ENCODE data around the gene FOXP1.

The FOXP1 gene

DNA sequence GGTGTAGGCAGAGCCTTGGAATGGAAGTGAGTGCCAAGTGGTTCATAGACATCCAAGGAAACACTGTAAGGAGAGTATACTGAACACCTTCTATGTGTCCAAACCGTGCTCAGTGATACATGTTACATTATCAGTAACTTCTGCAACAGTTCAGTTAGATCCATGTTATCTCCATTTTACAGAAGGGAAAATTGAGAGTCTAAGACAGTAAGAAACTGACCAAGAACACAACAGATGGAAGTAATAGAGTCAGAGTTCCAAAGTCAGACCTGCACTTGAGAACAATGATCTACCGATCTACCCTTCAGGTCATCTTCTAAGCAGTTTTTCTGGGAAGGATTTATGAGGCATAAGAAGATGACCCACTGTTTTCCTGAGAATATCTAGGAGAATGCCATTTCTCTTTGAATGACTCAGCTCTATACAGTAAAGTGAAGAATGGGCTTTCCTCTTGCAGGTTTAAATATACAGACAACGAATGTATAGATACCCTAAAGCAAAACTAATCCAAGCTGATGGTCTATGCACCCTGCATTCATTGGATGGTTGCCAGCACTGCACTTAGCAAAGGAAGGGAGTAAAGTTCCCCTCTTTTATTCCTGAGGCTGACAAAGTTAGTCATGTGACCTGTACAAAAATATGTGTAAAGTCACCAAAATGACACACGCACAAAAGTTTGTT, 667.0 kb downstream of the FOXP1 start:
- no peak for DNase-seq

DNA sequence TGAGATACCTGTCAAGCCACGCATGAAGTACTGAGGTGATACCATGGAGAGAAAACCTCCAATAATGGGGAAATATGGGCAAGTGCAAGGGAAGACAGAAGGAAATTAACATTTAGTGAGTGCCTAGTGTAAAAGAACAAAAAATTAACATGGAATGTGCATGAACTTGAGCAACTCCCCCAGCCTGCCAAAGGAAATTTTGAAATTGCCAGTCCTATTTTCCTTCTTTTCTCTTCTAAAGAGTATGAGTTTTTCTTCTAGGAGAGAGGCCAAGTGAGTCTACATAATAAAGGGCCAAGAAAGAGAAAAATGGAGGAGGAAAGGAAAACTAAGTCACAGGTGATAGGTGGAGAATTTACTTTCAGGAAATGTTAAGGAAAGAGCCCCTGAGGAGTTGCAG, 668.7 kb downstream of the FOXP1 start:
- DNase-seq = no peak

DNA sequence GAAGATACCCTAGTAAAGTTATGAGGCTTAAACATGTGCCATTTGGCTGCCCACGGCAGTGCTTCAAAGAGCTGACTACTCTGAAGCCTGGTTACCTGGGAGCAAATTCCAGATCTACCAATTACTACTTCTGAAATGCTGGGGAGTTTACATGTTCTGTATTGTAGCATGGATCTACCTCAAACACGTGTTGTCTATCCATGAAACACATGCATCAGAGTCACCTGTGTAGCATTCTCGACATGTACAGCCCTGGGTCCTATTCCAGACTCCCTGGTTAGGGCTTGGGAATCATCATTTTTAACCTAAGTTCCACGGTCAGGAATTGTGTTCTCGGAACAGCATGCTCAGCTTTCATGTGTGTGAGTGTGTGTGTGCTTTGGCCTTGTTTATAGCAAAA, 671.8 kb downstream of the FOXP1 start:
- no peak for DNase-seq

GRCh38 chr3:70905491-70905890, 678.0 kb downstream of the FOXP1 start:
- DNase-seq = no peak

All from stimulated activated CD4-positive, alpha-beta T cell treated with anti-CD3 and anti-CD28 coated beads, Interleukin-2, amount 100 ng/mL, for 24 hours (primary cell).